H1 (cell line): ENCODE data around the gene TMEM114. TPM values are rescaled to one million over a fixed set of nuclear protein-coding genes. Genes with fewer than 3 reads are reported as not detected.

ENCODE experiments used
- SP1 ChIP-seq: IDR thresholded peaks from 2 replicates; pipeline ENCODE4 v1.6.1; 2011; ENCODE audit warnings: low read depth, low read length
- polyA plus RNA-seq, 7 experiments: library from polyadenylated mRNA; depleted of rRNA in 3 of 7; stranded (reverse) in 5 of 7; unstranded in 2 of 7; fragments of >200 nt in 5 of 7; fragments of 200-250 nt in 2 of 7; gene quantifications; 1 replicate in 5 of 7; 2 replicates in 1 of 7; 4 replicates in 1 of 7; pipeline versions ENCODE4 v1.2.1 to v1.2.3, GENCODE V29; 2011 to 2013; ENCODE audit warnings: missing spikeins in 2 of 7, mixed read lengths in 2 of 7
- total RNA-seq: library from RNA; stranded (reverse); fragmentation: NEBNext Ultra II Directional; extraction: Animal tissue kit (Norgen Biotek cat#: 25700); gene quantifications from 2 replicates; pipeline ENCODE4 v1.2.1, GENCODE V29; 2021
- TF ChIP-seq, protein P1 (sequence below): fragments of 300-600 bp; sonication (generic); IDR thresholded peaks from 2 replicates; pipeline ENCODE4 v1.7.1; 2012; ENCODE audit warnings: low read length, moderate library complexity, mild to moderate bottlenecking, inconsistent platforms; ENCODE audit not compliant: insufficient replicate concordance

TMEM114 gene
- total and polyA plus RNA-seq, 2 of the 8 experiments (the other 6 are each of a cell fraction or from before 2014, with no cell fraction given): 1.6 to 2.9 TPM

DNA sequence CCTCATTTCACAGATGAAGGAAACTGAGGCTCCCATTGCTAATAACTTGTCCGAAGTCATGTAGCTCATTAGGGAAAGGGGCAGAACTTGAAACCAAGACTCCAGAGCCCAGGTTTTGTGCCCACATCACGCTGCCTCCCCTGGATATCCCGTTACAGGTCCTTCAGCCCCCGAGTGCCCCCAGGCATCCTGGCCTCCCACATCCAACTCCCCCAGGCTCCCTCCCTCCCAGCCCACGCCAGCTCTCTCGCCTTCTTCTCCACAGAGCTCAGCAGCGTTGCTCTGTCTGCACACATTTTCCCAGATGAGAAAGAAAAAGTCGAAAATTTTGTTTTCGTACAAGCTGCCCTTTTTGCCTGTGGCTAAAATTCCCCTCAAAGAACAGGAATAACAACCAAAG is 16.9 kb upstream of the TMEM114 start (continued):
- TF ChIP-seq, protein P1, sequence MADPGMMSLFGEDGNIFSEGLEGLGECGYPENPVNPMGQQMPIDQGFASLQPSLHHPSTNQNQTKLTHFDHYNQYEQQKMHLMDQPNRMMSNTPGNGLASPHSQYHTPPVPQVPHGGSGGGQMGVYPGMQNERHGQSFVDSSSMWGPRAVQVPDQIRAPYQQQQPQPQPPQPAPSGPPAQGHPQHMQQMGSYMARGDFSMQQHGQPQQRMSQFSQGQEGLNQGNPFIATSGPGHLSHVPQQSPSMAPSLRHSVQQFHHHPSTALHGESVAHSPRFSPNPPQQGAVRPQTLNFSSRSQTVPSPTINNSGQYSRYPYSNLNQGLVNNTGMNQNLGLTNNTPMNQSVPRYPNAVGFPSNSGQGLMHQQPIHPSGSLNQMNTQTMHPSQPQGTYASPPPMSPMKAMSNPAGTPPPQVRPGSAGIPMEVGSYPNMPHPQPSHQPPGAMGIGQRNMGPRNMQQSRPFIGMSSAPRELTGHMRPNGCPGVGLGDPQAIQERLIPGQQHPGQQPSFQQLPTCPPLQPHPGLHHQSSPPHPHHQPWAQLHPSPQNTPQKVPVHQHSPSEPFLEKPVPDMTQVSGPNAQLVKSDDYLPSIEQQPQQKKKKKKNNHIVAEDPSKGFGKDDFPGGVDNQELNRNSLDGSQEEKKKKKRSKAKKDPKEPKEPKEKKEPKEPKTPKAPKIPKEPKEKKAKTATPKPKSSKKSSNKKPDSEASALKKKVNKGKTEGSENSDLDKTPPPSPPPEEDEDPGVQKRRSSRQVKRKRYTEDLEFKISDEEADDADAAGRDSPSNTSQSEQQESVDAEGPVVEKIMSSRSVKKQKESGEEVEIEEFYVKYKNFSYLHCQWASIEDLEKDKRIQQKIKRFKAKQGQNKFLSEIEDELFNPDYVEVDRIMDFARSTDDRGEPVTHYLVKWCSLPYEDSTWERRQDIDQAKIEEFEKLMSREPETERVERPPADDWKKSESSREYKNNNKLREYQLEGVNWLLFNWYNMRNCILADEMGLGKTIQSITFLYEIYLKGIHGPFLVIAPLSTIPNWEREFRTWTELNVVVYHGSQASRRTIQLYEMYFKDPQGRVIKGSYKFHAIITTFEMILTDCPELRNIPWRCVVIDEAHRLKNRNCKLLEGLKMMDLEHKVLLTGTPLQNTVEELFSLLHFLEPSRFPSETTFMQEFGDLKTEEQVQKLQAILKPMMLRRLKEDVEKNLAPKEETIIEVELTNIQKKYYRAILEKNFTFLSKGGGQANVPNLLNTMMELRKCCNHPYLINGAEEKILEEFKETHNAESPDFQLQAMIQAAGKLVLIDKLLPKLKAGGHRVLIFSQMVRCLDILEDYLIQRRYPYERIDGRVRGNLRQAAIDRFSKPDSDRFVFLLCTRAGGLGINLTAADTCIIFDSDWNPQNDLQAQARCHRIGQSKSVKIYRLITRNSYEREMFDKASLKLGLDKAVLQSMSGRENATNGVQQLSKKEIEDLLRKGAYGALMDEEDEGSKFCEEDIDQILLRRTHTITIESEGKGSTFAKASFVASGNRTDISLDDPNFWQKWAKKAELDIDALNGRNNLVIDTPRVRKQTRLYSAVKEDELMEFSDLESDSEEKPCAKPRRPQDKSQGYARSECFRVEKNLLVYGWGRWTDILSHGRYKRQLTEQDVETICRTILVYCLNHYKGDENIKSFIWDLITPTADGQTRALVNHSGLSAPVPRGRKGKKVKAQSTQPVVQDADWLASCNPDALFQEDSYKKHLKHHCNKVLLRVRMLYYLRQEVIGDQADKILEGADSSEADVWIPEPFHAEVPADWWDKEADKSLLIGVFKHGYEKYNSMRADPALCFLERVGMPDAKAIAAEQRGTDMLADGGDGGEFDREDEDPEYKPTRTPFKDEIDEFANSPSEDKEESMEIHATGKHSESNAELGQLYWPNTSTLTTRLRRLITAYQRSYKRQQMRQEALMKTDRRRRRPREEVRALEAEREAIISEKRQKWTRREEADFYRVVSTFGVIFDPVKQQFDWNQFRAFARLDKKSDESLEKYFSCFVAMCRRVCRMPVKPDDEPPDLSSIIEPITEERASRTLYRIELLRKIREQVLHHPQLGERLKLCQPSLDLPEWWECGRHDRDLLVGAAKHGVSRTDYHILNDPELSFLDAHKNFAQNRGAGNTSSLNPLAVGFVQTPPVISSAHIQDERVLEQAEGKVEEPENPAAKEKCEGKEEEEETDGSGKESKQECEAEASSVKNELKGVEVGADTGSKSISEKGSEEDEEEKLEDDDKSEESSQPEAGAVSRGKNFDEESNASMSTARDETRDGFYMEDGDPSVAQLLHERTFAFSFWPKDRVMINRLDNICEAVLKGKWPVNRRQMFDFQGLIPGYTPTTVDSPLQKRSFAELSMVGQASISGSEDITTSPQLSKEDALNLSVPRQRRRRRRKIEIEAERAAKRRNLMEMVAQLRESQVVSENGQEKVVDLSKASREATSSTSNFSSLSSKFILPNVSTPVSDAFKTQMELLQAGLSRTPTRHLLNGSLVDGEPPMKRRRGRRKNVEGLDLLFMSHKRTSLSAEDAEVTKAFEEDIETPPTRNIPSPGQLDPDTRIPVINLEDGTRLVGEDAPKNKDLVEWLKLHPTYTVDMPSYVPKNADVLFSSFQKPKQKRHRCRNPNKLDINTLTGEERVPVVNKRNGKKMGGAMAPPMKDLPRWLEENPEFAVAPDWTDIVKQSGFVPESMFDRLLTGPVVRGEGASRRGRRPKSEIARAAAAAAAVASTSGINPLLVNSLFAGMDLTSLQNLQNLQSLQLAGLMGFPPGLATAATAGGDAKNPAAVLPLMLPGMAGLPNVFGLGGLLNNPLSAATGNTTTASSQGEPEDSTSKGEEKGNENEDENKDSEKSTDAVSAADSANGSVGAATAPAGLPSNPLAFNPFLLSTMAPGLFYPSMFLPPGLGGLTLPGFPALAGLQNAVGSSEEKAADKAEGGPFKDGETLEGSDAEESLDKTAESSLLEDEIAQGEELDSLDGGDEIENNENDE: no peak
- TF ChIP-seq SP1: no peak
